HuH-7.5 (cell line): ENCODE data around the gene NUDT19.
"Not testable (repeated sequence)": the region's sequence is repeated elsewhere in the genome, so short reads cannot be mapped to it uniquely, and the experiment has no call there.

Experiments used
- DNase-seq: peaks from one replicate; pipeline ENCODE4 v3.0.0; 2011; ENCODE audit warnings: low spot score

Gene NUDT19

DNA sequence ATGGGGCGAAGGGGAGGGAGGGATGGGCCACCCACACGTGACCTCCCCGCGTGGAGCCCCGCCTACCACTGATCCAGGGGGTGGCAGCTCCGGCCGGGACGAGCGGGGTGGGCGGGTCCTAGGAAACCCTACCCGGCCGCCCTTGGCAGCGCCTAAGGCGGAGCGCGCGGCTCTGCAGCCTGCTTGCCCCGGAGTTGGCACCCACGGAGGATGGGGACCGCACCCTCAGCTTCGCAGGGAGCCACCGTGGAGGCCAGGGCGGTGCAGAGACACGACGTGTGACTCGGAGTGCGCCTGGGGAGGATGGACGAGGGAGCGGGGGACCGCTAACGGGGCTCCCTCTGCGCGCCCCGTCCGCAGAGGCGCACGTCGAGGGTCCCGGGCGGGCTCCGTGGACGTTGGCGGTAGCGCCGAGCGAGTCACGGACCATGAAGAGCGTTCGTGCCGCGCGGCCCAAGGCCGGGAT, 15.9 kb upstream of the NUDT19 start, which contains the start of gene RGS9BP:
Gene RGS9BP, plus strand, starts transcription at position 129 of the 466 bp plus-strand sequence. CDS start 416 bp downstream, outside the sequence.
- peak; percentile 82 for DNase-seq

DNA sequence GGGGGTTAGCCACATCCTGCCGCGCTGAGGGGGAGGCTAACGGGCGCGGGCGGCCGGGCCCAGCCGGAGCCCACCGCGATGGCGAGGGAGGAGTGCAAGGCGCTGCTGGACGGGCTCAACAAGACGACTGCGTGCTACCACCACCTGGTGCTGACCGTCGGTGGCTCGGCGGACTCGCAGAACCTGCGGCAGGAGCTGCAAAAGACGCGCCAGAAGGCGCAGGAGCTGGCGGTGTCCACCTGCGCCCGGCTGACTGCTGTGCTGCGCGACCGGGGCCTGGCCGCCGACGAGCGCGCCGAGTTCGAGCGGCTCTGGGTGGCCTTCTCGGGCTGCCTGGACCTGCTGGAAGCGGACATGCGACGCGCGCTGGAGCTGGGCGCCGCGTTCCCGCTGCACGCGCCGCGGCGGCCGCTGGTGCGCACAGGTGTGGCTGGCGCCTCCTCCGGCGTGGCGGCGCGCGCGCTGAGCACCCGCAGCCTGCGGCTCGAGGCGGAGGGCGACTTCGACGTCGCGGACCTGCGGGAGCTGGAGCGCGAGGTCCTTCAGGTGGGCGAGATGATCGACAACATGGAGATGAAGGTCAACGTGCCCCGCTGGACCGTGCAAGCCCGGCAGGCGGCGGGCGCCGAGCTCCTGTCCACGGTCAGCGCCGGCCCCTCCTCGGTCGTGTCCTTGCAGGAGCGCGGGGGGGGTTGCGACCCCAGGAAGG, 15.3 kb upstream of the NUDT19 start:
- DNase-seq = no peak

DNA sequence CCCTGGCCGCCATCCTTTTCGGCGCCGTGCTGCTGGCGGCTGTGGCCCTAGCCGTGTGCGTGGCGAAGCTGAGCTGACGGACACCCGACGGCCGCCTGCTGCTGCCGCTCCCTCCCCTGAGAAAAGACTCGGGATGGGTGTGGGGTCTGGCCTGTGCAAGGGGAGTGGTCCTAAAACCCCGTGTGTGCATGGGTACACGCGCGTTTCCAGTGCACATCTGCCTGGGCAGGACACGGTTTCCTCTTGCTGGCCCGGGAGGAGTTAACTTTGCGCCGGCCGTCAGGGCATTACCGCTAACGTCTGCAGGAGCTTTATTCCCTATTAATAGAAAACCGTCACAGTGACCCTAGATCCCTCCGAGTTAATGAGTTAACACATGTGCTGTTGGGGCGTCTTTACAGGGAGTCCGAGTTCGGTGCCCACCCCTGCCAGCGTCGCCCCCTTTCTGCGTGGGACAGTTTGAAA, 14.7 kb upstream of the NUDT19 start:
- DNase-seq = no peak

DNA sequence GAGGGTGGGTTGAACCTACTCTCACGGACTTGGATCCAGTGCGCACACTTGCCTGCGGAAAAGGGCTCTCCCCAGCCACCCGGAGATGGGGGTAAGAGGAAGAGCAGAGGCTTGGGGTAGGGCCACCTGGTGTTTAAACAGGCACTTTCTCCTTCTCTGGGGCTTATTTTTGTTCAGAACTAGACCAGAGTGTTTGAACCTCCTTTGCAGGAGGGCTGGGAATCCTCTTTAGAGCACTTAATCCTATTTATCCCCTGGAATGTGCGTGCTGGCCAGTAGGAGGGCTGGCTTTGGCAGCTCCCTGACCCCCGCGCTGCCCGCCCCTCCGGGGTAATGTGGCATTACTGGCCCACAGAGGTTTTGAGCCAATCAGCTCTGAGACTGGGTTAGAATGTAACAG, 14.0 kb upstream of the NUDT19 start:
- DNase-seq = no peak

DNA sequence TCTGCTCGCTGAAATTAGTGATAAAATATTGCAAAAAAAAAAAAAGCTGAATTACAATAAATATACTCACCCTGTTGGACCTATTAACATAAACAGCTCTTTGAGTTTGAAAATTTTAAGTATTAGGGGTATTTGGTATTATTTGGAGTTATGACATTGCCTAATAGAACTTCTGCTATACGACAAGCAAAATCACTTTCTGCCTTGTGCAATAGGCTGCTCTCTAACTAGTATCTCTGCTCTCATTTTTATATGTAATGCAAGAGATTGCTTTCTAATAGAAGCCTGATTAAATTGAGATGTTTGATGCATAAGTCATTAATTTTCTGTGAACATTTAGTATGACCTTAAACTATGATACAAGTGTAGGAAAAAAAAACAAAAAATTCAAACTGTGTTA, 10.6 kb upstream of the NUDT19 start:
- no peak for DNase-seq

DNA sequence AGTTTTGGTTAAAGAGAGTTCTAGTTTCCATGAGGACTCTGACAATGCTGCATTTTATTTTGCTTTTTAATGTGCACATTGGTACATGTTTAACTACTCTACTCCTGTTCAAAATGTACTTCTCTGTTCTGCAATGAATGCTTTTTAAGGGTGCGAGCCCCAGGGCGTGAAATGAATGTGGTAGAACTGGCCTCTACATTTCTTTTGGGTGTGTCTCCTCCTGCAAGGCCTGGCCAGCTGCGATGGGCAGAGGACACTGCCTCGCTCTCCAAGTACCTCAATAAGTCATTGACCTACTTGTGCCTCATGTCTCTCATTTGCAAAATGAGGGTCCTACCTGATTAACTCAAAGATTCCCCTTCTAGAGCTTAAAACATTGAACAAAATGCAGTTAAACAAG, 9.3 kb upstream of the NUDT19 start:
- DNase-seq = no peak

DNA sequence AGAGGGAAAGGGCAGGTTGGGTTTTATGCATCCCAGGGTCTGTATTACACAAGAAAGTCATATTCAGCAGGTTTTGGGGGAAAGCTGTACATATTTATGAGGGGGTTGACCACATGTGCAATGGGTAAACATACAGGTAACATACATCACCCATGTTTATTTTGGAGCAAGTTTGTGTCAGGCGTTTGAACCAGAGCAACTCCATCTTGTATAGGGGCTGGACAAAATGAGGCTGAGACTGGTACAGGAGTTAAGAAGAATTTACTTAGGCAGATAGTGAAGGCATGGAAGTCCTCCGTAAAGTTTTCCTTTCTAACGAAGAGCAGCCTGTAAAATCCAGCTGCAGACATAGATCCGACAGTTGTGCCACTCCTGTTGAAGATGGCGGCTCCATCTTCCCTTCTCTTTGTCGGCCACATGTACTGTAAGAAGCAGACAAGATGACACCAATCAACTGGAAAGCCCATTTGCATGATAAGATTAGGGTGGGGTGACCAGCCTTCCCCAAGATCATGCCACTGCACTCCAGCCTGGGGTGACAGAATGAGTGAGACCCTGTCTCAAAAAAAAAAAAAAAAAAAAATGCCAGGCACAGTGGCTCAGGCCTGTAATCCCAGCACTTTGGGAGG, 4.7 kb upstream of the NUDT19 start:
- no peak for DNase-seq

DNA sequence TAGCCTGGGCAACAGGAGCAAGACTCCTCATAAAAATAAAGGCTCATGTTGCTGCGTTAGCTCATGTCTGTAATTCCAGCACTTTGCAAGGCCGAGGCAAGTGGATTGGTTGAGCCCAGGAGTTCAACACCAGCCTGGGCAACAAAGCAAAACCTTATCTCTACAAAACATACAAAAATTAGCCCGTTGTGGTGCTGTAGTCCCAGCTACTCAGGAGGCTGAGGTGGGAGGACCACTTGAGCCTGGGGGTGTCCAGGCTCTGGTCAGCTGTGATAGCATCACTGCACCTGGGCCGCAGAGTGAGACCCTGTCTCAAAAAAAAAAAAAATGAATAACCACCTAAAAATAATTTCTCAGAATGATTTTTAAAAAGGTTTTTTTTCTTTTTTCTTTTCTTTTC, 3.9 kb upstream of the NUDT19 start:
- no peak for DNase-seq

DNA sequence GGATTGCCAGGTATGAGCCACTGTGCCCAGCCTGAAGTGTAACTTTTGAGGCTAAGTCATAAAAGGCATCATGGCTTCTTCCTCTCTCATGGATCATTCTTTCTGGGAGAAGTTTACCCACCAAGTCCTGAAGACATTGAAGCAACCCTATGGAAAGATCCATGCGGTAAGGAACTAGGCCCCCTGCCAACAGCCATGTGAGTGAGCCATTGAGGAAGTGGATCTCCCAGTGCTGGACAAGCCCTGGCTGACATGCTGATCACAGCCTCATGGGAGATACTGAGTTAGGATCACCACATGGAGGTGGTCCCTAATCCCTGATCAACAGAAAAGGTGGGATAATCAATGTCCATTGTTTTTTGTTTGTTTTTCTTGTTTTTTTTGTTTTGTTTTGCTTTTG, 3.3 kb upstream of the NUDT19 start:
- DNase-seq = no peak

DNA sequence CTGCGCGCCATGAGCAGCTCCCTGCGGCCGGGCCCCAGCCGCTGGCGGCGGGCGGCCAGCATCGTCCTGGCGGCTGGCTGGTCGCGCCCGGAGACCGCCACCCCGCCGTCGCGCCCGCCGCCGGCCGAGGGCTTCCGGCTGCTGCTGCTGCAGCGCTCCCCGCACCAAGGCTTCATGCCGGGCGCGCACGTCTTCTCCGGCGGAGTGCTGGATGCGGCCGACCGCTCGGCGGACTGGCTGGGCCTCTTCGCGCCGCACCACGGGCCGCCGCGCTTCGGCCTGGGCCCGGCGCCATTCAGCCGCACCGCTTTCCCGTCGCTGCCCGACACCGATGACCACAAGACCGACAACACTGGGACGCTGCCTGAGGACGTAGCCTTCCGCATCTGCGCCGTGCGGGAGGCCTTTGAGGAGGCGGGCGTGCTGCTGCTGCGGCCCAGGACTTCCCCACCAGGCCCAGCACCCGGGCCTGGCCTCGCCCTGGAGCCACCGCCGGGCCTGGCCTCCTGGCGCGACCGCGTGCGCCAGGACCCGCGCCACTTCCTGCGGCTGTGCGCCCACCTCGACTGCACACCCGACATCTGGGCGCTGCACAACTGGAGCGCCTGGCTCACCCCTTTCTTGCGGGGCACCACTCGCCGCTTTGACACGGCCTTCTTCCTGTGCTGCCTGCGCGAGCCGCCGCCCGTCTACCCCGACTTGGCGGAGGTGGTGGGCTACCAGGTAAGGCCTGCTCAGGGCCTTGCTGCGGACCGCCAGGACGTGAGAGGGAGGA, 518 bp downstream of the NUDT19 start:
- peak; percentile 47 for DNase-seq

DNA sequence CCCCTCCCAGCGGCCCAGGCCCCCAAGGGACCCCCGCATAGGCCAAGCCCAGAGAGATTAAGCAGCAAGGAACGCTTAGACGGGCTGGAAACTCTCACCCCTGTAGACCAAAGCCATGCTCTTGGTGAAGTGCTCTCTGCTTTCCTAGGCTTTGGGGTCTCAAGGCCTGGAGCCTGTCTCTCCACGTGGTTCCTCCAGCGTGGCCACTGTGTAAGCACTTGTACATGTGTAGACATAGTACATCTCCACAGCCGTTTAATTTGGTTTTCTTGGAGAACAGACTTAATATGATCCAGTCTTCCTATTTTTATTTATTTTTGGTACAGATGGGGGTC, 1.1 kb downstream of the NUDT19 start:
- DNase-seq = no peak

DNA sequence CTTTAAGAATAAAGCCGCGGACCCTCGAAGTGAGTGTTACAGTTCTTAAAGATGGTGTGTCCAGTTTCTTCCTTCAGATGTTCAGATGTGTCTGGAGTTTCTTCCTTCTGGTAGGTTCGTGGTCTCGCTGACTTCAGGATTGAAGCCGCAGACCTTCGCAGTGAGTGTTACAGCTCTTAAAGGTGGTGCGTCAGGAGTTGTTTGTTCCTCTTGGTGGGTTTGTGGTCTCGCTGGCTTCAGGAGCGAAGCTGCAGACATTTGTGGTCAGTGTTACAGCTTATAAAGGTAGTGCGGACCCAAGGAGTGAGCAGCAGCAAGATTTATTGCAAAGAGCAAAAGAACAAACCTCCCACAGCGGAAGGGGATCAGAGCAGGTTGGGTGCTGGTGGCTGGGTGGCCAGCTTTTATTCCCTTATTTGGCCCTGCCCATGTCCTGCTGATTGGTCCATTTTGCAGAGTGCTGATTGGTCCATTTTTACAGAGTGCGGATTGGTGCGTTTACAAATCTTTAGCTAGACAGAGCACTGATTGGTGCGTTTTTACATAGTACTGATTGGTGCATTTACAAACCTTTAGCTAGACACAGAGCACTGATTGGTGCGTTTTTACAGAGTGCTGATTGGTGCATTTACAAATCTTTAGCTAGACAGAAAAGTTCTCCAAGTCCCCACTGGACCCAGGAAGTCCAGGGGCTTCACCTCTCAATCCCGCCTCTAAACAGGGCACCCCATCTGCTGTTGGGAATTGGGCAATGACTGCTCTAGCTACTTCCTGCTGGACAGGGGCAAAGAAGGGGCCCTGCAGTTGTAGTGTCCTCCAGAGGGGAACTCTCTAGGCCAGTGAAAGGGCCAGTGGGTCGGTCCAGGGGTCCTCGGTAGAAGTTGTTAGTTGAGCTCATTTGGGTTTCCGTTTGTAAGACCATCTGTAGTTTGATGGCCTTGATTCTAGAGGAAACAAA, 1.8 kb downstream of the NUDT19 start:
- not testable (repeated sequence) for DNase-seq

DNA sequence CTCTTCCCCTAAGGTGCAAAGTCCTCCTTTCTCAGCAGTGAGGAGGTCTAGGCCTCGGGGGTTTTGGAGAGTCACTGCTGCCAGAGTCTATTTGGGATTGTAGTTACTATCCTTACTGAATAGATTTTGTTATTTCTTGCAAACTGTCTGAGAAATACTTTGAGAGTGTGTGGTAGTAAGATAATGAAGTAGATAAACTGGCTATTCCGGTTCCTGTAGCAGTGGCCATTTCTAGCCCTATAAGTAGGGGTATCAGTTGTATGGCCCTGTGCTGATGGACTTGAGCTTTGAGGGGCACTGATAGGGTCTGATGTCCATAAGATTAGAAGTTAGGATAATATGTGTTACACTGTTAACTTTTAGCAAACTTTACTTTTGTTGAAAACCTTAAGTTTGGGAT, 2.7 kb downstream of the NUDT19 start:
- DNase-seq = not testable (repeated sequence)

DNA sequence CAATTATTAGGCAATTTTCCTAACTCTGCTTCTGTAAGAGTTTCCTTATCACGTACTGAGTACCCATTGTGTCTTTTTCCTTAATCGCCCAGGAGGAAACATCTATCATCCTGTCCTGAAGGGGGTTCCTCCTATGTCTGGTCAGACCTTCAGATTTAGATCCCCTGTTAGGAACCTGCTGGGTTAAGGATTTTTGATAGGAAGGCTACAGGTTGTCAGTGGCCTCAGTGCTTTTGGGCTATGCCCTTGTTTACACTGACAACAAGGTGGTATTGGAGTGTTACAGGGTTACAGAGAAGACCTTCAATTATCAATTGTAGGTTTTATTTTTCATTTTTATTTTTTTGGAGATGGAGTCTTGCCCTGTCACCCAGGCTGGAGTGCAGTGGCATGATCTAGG, 3.2 kb downstream of the NUDT19 start:
- not testable (repeated sequence) for DNase-seq

DNA sequence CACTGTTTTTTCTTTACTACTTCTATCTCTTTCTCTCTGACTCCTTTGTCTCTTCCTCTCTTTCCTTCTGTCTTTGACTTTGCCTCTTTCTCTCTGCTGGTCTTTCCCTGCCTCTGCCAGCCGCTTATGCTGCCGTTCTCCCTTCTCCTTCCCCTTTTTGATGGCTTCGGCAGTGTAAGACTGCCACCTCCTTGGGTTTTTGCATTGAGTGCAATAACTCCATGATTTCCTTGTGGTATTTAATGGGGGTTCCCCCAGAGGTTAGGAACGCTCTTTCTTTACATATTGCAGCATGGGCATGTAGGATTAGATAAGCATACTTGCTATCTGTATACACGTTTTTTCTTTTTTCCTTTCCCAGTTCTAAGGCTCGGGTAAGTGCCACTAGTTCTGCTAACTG, 3.9 kb downstream of the NUDT19 start:
- not testable (repeated sequence) for DNase-seq

DNA sequence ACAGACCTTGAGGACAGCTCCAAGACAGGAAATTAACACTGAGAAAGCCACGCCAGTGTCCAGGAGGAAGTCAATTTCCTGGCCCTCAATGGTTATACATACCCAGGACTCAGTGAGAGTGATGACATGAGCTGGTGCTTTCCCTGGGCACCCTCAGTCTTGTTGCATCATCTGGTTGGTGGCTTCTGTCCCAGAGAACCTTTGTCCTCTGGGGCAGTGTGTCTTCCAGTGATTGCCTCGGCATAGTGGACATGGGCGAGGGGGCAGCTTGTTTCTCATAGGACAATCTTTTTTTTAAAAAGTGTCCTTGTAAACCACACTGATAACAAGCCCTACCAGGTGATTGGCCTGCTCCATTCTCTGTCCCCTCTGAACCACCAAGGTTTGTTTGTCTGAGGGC, 5.2 kb downstream of the NUDT19 start:
- not testable (repeated sequence) for DNase-seq

DNA sequence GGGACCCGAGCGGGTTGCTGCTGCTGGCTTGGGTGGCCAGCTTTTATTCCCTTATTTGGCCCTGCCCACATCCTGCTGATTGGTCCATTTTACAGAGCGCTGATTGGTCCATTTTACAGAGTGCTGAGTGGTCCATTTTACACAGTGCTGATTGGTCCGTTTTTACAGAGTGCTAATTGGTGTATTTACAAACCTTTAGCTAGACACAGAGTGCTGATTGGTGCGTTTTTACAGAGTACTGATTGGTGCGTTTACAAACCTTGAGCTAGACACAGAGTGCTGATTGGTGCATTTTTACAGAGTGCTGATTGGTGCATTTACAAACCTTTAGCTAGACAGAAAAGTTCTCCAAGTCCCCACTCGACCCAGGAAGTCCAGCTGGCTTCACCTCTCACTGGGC, 8.5 kb downstream of the NUDT19 start:
- not testable (repeated sequence) for DNase-seq

DNA sequence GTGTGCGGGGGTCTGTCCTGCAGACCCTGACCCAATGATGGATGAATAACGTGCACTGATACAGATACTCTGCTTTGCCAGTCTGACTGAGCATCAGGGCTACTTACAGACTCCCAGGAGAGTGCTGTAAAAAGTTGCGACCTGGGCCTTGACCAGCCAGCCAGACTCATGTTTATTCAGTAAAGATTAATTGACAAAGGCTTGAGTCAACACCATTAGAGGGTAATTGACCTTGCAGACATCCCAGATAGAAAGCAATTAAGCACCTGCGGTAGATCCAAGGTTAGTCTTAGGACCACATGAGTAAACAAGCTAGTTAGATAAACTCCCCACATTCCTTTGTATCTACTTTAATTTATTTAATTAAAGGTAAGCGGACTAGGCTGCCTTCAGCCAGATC, 10.4 kb downstream of the NUDT19 start:
- no peak for DNase-seq

DNA sequence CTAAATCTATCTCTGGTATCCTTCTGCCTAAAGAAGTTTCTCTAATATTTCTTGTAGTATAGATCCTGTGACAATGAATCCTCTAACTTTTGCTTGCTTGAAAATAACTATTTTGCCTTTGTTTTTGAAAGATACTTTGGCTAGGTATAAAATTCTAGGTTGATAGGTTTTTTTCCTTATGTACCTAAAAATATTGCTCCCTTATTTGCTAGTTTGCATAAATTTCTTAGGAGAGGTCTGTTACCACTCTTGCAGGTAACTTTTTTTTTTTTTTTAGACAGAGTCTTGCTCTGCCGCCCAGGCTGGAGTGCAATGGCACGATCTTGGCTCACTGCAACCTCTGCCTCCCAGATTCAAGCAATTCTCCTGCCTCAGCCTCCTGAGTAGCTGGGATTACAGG, 12.4 kb downstream of the NUDT19 start:
- DNase-seq = not testable (repeated sequence)

DNA sequence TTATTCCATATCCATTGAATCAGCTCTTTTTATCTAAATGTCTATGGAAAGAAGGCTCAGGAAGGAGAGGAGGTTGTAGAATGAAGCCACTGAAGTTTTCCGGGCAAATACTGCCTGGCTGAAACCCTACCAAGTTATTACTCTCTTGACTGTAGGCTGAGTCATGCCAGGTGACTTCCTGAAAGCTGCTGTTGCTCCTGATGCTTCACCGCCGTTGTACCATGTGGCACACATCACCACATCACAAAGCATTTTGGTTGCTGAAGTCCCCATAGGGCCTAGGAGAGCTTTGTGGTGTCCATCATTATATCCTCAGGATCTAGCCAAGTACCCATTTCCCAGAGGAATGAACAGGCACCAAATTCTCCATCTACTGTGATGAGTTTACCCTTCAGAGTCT, 16.8 kb downstream of the NUDT19 start:
- no peak for DNase-seq

DNA sequence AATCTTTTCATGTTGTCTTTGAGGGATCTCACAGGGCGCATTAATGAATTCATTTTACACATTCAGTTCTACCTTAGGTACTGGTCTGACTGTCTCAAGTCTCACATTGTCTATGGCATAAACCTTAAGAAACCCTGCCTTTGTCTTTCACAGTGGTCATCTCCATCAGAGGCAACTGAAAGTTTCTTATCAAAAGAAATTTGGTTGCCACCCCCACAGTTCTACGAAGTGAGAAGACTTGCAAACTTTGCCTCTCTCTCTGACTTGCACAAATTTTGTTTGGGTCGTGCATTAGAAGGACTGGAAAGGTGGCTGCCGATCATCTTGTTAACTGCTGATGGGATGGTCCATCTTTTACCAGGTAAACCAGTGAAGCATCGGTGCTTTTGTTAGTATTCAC, 17.4 kb downstream of the NUDT19 start:
- no peak for DNase-seq

DNA sequence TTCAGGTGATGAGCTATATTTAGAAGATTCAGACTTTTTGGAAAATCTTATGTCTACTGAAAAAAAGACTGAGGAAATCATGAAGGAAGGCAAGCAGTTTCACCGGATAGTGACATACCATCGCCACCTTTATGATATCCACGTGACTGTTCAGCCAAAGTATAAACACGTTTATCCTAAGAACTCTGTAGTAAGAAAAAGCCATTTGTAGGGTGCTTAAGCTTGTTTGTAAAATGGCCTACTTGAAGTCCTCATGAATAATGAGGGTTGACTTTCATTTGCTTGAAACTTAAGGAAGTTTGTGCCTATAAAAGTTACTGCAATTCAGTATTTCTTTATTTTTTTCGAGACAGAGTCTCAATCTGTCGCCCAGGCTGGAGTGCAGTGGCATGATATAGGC, 20.1 kb downstream of the NUDT19 start:
- DNase-seq = no peak
